HFF-Myc (cell line): Measurements from ENCODE around the gene PLD3.

Experiments
- DNase-seq: peaks from one replicate; pipeline ENCODE4 v3.0.0-alpha.2; 2011; ENCODE audit warnings: low read depth; ENCODE audit errors: extremely low read depth
- H3K4me3 ChIP-seq: replicated peaks from 2 replicates; pipeline ENCODE4 v1.5.1; 2011; ENCODE audit warnings: low read depth, mild to moderate bottlenecking, control low read depth, low read length
- CTCF ChIP-seq: IDR thresholded peaks from 2 replicates; pipeline ENCODE4 v1.5.1; 2012; ENCODE audit warnings: mild to moderate bottlenecking, low read depth, low read length, control low read depth; ENCODE audit errors: missing control alignments

PLD3 gene

DNA sequence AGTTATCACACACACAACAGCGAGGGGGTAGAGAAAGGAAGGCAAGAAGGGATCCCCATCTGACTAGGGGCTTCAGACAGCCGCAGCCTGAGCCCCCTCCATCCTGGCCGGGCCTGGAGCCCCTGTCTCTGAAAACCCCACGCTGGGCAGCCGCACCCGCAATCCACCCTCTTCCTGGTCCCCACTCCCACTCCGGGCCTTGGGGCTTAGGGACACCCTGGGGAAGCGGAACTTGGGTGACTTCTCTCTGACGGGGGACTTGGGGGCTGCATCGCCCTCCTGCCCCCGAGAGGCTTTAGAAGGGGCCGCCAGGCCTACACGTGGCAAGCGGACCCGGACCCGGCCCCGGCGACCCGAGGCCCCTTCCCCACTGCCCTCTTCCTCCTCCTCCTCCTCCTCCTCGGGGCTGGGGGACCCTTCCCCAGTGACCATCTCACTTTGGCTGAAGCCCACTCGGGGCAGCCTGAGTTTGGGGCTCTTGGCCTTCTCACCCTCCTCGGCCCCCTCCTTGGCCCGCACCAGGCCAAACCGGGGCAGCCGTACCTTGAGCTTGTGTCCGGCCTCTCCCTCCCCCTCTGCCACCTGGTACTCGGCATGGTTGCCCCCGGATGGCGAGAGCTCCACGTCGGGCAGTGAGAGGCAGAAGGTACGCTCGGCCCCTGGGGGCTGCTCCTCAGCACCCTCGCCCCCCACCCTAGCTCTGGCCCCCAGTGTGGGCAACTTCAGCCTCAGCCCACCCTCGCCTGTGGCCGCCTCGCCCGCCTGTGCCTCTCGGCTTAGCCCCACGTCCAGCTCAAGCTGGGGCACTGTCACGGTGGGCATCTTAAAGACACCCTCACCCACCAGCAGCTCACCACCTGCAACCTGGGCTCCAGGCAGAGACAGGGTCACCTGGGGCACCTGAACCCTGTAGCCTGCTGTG lies 45.7 kb downstream of the PLD3 start:
- no peak for DNase-seq
- no peak for TF ChIP-seq CTCF
- H3K4me3 ChIP-seq = no peak overlapping the region

DNA sequence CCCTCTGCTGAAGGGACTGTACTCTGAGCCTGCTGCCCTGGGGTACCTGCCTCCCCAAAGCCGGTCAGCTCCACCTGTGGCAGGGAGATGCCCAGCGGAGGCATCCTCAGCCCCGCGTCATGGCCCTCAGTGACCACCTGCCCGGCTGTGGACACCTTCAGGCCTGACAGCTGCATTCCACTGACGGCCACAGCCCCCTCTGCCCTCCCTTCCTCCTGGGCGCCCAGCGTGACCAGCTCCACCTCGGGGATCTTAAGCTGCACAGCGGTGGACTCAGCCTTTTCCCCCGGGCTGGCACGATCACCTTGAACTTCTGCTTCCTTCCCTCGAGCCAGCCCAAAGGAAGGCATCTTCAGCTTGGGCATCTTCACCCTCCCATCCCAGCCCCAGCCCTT lies 46.3 kb downstream of the PLD3 start:
- no peak for TF ChIP-seq CTCF
- H3K4me3 ChIP-seq = no peak overlapping the region
- DNase-seq = no peak

DNA sequence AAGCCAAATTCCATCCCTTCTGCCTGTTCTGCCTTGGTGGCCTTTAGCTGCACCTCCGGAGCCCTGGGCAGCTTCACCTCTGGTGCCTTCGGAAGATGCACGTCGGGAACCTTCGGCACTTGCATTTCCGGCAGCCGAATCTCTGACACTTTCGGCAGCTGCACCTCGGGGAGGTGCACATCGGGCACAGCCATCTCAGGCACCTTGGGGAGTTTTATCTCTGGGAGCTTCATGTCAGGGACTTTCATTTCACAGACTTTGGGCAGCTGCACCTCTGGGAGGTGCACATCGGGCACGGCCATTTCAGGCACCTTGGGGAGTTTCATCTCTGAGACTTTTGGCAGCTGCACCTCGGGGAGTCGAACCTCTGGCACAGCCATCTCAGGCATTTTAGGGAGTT lies 47.5 kb downstream of the PLD3 start:
- TF ChIP-seq CTCF = no peak
- DNase-seq = no peak
- no peak overlapping the region for H3K4me3 ChIP-seq

DNA sequence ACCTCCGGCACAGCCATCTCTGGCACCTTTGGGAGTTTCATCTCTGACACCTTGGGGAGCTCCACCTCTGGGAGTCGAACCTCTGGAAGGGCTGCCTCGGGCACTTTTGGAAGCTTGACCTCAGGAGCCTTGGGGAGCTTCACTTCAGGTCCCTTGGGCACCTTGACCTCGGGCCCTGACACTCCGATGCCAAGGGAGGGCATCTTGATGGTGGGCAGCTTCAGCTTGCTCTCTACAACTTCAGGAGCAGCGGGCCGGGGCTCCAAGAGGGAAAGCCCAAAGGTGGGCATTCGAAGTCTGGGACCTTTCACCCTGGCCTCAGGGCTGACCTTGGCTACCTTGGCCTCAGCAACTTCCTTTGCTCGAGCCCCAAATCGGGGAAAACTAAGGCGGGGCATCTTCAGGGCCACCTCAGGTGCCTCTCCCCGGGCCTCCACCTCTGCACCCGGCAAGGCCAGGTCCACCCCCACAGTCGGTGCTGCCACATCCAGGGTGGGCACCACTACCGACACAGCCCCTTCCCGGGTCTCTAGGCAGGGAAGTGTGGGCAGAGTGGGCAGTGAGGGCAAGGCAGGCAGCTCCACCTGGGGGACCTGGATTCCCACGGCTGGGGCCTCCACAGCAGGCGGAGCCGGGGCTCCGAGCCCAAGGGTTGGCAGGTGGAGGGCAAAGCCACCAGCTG lies 48.5 kb downstream of the PLD3 start:
- TF ChIP-seq CTCF = no peak
- H3K4me3 ChIP-seq = no peak overlapping the region
- DNase-seq = no peak

DNA sequence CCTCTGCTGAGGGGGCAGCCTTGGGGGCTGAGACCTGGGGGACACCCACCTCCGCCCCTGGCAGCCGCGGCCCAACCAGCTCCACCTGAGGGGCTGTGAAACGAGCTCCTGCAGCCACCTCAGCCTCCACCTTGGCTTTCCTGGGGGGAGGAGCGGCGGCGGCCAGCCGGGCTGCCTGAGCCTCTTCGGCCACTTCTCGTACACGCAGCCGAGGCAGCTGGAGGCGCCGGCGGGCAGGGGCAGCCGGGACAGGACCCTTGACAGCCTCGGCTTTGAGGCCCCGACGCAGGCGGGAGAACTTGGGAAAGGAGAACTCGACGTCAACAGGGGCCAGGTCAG lies 49.0 kb downstream of the PLD3 start:
- no peak overlapping the region for H3K4me3 ChIP-seq
- no peak for DNase-seq
- TF ChIP-seq CTCF = no peak

GRCh38 chr19:40398417-40399131 lies 50.1 kb downstream of the PLD3 start:
- no peak for TF ChIP-seq CTCF
- DNase-seq = no peak
- no peak overlapping the region for H3K4me3 ChIP-seq
